Neural cell (in vitro differentiated cells): Measurements from ENCODE around the gene LCE3E. TPM values are rescaled to one million over a fixed set of nuclear protein-coding genes. Genes with fewer than 3 reads are reported as not detected.

Experiments used
- H2AFZ ChIP-seq: fragments of 200-600, 300-800 bp; sonication (generic), shearing (Covaris generic); 2 replicates; pipeline ENCODE4 v1.6.0; 2014; ENCODE audit warnings: low read depth, mild to moderate bottlenecking, antibody characterized with exemption, low read length, moderate library complexity
- H3F3A ChIP-seq: fragments of 200-600 bp; shearing (Covaris generic); 2 replicates; pipeline ENCODE4 v1.6.1; 2016; ENCODE audit warnings: mild to moderate bottlenecking, moderate library complexity, mixed read lengths, antibody characterized with exemption, low read length; ENCODE audit not compliant: insufficient read depth, poor library complexity, severe bottlenecking
- H3K27ac ChIP-seq: fragments of 200-600, 300-800 bp; sonication (generic), shearing (Covaris generic); 2 replicates; pipeline ENCODE4 v1.5.1; 2014; ENCODE audit warnings: mild to moderate bottlenecking, low read length, moderate library complexity
- H3K27me3 ChIP-seq: fragments of 300-800, 200-600 bp; sonication (generic), shearing (Covaris generic); 2 replicates; pipeline ENCODE4 v1.6.0; 2014; ENCODE audit warnings: mild to moderate bottlenecking, low read depth, low read length, moderate library complexity; ENCODE audit not compliant: insufficient read depth
- H3K36me3 ChIP-seq: fragments of 300-800, 200-600 bp; sonication (generic), shearing (Covaris generic); 2 replicates; pipeline ENCODE4 v1.5.1; 2014; ENCODE audit warnings: mild to moderate bottlenecking, antibody characterized with exemption, low read length, moderate library complexity; ENCODE audit not compliant: insufficient read depth
- H3K4me2 ChIP-seq: fragments of 300-800, 200-600 bp; sonication (generic), shearing (Covaris generic); 2 replicates; pipeline ENCODE4 v1.6.0; 2014; ENCODE audit warnings: mild to moderate bottlenecking, low read length
- H3K4me3 ChIP-seq: fragments of 300-800, 200-600 bp; sonication (generic), shearing (Covaris generic); 2 replicates; pipeline ENCODE4 v1.5.1; 2014; ENCODE audit warnings: mild to moderate bottlenecking, low read length, moderate library complexity
- H3K79me2 ChIP-seq: fragments of 200-600 bp; shearing (Covaris generic); replicated peaks from 2 replicates; pipeline ENCODE4 v1.6.0; 2014; ENCODE audit warnings: mild to moderate bottlenecking, low read length, moderate library complexity; ENCODE audit not compliant: insufficient read depth
- H3K9ac ChIP-seq: fragments of 300-800, 200-600 bp; sonication (generic), shearing (Covaris generic); 2 replicates; pipeline ENCODE4 v1.6.1; 2016; ENCODE audit warnings: mild to moderate bottlenecking, low read length, mixed read lengths
- H3K9me2 ChIP-seq: fragments of 200-600 bp; shearing (Covaris generic); 2 replicates; pipeline ENCODE4 v1.6.1; 2016; ENCODE audit warnings: mild to moderate bottlenecking, low read length, mixed read lengths; ENCODE audit not compliant: insufficient read depth
- H3K9me3 ChIP-seq: fragments of 200-600, 300-800 bp; sonication (generic), shearing (Covaris generic); 2 replicates; pipeline ENCODE4 v1.6.1; 2016; ENCODE audit warnings: mild to moderate bottlenecking, mixed run types, low read length, moderate library complexity, mixed read lengths
- H4K20me1 ChIP-seq: fragments of 200-600 bp; shearing (Covaris generic); 2 replicates; pipeline ENCODE4 v1.6.1; 2016; ENCODE audit warnings: mild to moderate bottlenecking, mixed run types; ENCODE audit not compliant: insufficient read depth
- EP300 ChIP-seq: fragments of 450-650 bp; conservative IDR thresholded peaks from 2 replicates; pipeline ENCODE4 v1.6.1; 2014; ENCODE audit warnings: antibody characterized with exemption, mild to moderate bottlenecking, moderate library complexity; ENCODE audit not compliant: poor library complexity, severe bottlenecking
- EZH2 ChIP-seq: fragments of 200-600, 300-800 bp; shearing (Covaris generic), sonication (generic); IDR thresholded peaks from 2 replicates; pipeline ENCODE4 v1.6.1; 2014; ENCODE audit warnings: antibody characterized with exemption, low read length, borderline replicate concordance, mild to moderate bottlenecking; ENCODE audit not compliant: insufficient read depth, poor library complexity, severe bottlenecking
- MXI1 ChIP-seq: fragments of 450-650 bp; conservative IDR thresholded peaks from 2 replicates; pipeline ENCODE4 v1.6.1; 2014; ENCODE audit warnings: antibody characterized with exemption, mild to moderate bottlenecking; ENCODE audit not compliant: poor library complexity, severe bottlenecking
- POLR2AphosphoS5 ChIP-seq: IDR thresholded peaks from 2 replicates; pipeline ENCODE4 v1.6.1; 2012
- RAD21 ChIP-seq: fragments of 450-650 bp; conservative IDR thresholded peaks from 2 replicates; pipeline ENCODE4 v1.6.1; 2014; ENCODE audit warnings: antibody characterized with exemption, mild to moderate bottlenecking, moderate library complexity
- SMC3 ChIP-seq: fragments of 450-650 bp; conservative IDR thresholded peaks from 2 replicates; pipeline ENCODE4 v1.6.1; 2014; ENCODE audit warnings: antibody characterized with exemption, mild to moderate bottlenecking, moderate library complexity; ENCODE audit not compliant: poor library complexity
- TAF1 ChIP-seq: IDR thresholded peaks from 2 replicates; pipeline ENCODE4 v1.6.1; 2012; ENCODE audit warnings: low read depth
- polyA plus RNA-seq: library from polyadenylated mRNA; depleted of rRNA; stranded (reverse); fragments of >200 nt; gene quantifications from 2 replicates; pipeline ENCODE4 v1.2.3, GENCODE V29; 2014
- TF ChIP-seq, protein P1 (sequence below): IDR thresholded peaks from 2 replicates; pipeline ENCODE4 v1.6.1; 2012; ENCODE audit warnings: borderline replicate concordance
- TF ChIP-seq, protein P2 (sequence below): fragments of 450-650 bp; IDR thresholded peaks from 2 replicates; pipeline ENCODE4 v1.5.1; 2014; ENCODE audit warnings: antibody characterized with exemption, mild to moderate bottlenecking, moderate library complexity; ENCODE audit not compliant: poor library complexity, severe bottlenecking

Gene LCE3E
- polyA plus RNA-seq, 1 donor from 2014 or later = not detected

DNA sequence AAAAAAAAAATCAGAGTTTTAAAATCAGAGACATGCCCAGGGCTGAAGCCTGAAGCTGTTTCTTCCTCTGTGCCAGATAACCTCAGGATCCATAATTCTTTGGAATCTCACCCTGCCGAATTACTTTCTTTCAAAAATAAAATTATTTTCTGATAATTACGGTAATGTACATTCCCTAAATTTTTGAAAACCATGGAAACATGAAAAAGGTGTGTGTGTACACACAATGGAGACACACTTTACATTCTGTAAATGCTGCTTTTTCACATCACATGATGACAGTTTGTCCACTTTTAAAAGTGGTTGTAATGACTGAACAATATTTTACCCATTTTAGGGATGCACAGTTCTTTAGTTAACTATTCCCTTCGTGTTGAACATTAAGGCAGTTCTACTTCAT lies 30.8 kb downstream of the LCE3E start:
- H3K9ac ChIP-seq = no peak overlapping the region
- no peak for TF ChIP-seq POLR2AphosphoS5
- no peak overlapping the region for H3K4me3 ChIP-seq
- H3K9me3 ChIP-seq = peaks cover 6% of the 10 kb centered on the region
- H3F3A ChIP-seq = no peaks in the 10 kb centered on the region
- H3K36me3 ChIP-seq = no peaks in the 10 kb centered on the region
- H3K9me2 ChIP-seq = no peaks in the 10 kb centered on the region
- H3K27me3 ChIP-seq = no peaks in the 10 kb centered on the region
- H3K79me2 ChIP-seq = no peaks in the 10 kb centered on the region
- H4K20me1 ChIP-seq = no peaks in the 10 kb centered on the region
- H2AFZ ChIP-seq = no peak overlapping the region
- no peak overlapping the region for H3K27ac ChIP-seq
- no peak overlapping the region for H3K4me2 ChIP-seq

DNA sequence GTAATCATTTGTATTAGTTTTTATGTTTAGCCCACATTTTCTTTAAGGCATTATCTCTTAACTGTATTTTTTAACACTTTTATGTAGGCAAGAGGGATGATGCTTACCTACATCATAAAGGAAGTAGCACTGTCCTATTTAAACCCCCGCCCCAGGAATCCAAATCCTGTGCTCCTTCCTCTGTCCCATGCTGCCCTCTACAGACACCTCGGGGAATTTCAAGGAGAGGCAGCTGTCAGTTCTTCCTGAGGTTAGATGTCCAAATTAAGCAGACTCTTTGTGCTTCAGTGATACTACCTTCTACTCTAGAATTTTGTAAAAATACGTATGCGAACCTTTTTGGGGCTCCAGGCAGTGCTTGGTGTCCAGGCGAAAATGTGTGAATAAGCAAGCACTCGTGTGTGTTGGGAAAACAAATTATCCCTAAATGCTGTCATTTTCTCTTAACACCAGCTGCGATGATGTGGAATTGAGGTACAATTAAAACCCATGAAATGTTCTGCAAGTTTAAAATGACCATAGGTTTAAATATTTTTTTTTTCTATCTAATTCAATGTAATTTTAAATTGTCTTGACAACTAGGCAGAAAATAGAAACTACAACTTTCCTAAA lies 33.1 kb downstream of the LCE3E start:
- H3K36me3 ChIP-seq = no peaks in the 10 kb centered on the region
- TF ChIP-seq RAD21 (no peak), EP300 (no peak), EZH2 (no peak), POLR2AphosphoS5 (no peak), MXI1 (no peak), SMC3 (no peak), TAF1 (no peak)
- TF ChIP-seq, protein P1, sequence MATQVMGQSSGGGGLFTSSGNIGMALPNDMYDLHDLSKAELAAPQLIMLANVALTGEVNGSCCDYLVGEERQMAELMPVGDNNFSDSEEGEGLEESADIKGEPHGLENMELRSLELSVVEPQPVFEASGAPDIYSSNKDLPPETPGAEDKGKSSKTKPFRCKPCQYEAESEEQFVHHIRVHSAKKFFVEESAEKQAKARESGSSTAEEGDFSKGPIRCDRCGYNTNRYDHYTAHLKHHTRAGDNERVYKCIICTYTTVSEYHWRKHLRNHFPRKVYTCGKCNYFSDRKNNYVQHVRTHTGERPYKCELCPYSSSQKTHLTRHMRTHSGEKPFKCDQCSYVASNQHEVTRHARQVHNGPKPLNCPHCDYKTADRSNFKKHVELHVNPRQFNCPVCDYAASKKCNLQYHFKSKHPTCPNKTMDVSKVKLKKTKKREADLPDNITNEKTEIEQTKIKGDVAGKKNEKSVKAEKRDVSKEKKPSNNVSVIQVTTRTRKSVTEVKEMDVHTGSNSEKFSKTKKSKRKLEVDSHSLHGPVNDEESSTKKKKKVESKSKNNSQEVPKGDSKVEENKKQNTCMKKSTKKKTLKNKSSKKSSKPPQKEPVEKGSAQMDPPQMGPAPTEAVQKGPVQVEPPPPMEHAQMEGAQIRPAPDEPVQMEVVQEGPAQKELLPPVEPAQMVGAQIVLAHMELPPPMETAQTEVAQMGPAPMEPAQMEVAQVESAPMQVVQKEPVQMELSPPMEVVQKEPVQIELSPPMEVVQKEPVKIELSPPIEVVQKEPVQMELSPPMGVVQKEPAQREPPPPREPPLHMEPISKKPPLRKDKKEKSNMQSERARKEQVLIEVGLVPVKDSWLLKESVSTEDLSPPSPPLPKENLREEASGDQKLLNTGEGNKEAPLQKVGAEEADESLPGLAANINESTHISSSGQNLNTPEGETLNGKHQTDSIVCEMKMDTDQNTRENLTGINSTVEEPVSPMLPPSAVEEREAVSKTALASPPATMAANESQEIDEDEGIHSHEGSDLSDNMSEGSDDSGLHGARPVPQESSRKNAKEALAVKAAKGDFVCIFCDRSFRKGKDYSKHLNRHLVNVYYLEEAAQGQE = no peak
- TF ChIP-seq, protein P2, sequence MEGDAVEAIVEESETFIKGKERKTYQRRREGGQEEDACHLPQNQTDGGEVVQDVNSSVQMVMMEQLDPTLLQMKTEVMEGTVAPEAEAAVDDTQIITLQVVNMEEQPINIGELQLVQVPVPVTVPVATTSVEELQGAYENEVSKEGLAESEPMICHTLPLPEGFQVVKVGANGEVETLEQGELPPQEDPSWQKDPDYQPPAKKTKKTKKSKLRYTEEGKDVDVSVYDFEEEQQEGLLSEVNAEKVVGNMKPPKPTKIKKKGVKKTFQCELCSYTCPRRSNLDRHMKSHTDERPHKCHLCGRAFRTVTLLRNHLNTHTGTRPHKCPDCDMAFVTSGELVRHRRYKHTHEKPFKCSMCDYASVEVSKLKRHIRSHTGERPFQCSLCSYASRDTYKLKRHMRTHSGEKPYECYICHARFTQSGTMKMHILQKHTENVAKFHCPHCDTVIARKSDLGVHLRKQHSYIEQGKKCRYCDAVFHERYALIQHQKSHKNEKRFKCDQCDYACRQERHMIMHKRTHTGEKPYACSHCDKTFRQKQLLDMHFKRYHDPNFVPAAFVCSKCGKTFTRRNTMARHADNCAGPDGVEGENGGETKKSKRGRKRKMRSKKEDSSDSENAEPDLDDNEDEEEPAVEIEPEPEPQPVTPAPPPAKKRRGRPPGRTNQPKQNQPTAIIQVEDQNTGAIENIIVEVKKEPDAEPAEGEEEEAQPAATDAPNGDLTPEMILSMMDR = no peak
- no peak overlapping the region for H3K9ac ChIP-seq
- no peaks in the 10 kb centered on the region for H3K27me3 ChIP-seq
- no peaks in the 10 kb centered on the region for H3K9me3 ChIP-seq
- no peaks in the 10 kb centered on the region for H4K20me1 ChIP-seq
- no peaks in the 10 kb centered on the region for H3K79me2 ChIP-seq
- no peaks in the 10 kb centered on the region for H3K9me2 ChIP-seq
- H2AFZ ChIP-seq = no peak overlapping the region
- no peak overlapping the region for H3K4me2 ChIP-seq
- H3K4me3 ChIP-seq = no peak overlapping the region
- H3K27ac ChIP-seq = no peak overlapping the region
- no peaks in the 10 kb centered on the region for H3F3A ChIP-seq

DNA sequence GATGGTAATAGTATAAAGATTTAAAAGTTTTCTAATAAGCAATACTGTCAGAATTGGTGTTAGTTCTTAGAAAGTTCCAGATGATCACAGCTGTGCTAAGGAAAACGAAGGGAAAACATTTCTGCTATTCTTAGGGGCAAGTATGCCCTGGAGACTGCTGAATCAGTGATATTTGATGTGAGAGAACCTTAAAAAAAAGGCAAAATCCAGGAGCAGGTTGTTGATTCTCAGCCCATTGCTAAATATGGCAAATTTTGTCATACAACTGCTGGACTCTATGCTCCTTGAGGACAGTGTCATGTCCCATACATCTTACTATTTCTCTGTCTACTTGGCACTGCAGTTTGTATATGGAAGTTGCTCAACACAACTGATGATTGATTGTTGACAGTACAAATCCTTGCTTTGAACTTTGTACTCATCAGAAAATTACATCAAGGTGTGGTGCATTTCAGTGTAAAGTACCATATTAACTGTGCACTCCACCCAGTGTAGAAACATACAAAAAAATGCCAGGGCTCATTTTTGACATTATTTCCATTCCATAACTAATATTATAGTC lies 41.4 kb downstream of the LCE3E start:
- Histone ChIP-seq H3K27ac (no peak overlapping the region), H3K4me2 (no peak overlapping the region), H3K27me3 (no peaks in the 10 kb centered on the region), H3K36me3 (no peaks in the 10 kb centered on the region), H3F3A (no peaks in the 10 kb centered on the region), H4K20me1 (no peaks in the 10 kb centered on the region), H3K9me3 (peaks cover under 1% of the 10 kb centered on the region), H3K4me3 (no peak overlapping the region), H2AFZ (no peak overlapping the region), H3K9ac (no peak overlapping the region), H3K79me2 (no peaks in the 10 kb centered on the region), H3K9me2 (no peaks in the 10 kb centered on the region)
- TF ChIP-seq TAF1 (no peak), SMC3 (no peak), EZH2 (no peak), EP300 (no peak), MXI1 (no peak), RAD21 (no peak), POLR2AphosphoS5 (no peak)
- TF ChIP-seq, protein P1 = no peak
- TF ChIP-seq, protein P2 = no peak
